Transverse colon (tissue), 4 donors: ENCODE data around the gene MBP.

Source experiments
- POLR2AphosphoS5 ChIP-seq, 3 donors: sonication (generic); formaldehyde crosslinking; IDR thresholded peaks; one replicate each; pipeline ENCODE4 v1.6.1; 2016; ENCODE audit warnings: antibody characterized with exemption in 3 of 3
- TF ChIP-seq, protein P1 (sequence below), 5 experiments: fragments of 200-600 bp in 3 of 5; fragments of 450-650 bp in 2 of 5; sonication (generic) in 3 of 5; IDR thresholded peaks; 1 replicate in 2 of 5; 2 replicates in 3 of 5; pipeline ENCODE4 v1.5.1; 2016 to 2017; ENCODE audit warnings: antibody characterized with exemption in 5 of 5, inconsistent platforms in 3 of 5, mild to moderate bottlenecking in 2 of 5, moderate library complexity in 1 of 5

DNA sequence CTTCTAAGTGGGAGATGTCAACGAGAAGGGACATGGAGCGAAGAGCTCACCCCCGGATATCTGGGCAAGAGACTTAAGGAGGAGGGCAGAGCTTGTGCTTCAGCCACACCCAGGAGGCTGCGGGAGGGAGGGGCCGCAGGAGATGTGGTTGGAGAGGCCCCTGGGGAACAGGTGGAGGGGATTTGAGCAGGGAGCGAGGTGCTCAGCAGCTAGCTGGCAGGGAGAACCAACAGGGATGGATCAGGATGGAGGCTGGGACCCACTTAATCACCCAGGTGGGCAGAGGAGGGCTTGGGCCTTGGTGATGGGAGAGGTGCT, 78.3 kb downstream of the MBP start:
- TF ChIP-seq, protein P1, sequence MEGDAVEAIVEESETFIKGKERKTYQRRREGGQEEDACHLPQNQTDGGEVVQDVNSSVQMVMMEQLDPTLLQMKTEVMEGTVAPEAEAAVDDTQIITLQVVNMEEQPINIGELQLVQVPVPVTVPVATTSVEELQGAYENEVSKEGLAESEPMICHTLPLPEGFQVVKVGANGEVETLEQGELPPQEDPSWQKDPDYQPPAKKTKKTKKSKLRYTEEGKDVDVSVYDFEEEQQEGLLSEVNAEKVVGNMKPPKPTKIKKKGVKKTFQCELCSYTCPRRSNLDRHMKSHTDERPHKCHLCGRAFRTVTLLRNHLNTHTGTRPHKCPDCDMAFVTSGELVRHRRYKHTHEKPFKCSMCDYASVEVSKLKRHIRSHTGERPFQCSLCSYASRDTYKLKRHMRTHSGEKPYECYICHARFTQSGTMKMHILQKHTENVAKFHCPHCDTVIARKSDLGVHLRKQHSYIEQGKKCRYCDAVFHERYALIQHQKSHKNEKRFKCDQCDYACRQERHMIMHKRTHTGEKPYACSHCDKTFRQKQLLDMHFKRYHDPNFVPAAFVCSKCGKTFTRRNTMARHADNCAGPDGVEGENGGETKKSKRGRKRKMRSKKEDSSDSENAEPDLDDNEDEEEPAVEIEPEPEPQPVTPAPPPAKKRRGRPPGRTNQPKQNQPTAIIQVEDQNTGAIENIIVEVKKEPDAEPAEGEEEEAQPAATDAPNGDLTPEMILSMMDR (IDR thresholded peaks at IDR 0.05): no peak
- no peak for TF ChIP-seq POLR2AphosphoS5 (IDR thresholded peaks at IDR 0.05)
